NCI-H2107 treated with DMSO at 0.1 percent for 48 hours (cell line): Measurements from ENCODE around the gene MED27.

ENCODE experiments used
- DNase-seq: peaks from one replicate; lab custom pipeline; 2025; ENCODE audit not compliant: unreplicated experiment; lab: John Stamatoyannopoulos, UW

Gene MED27

DNA sequence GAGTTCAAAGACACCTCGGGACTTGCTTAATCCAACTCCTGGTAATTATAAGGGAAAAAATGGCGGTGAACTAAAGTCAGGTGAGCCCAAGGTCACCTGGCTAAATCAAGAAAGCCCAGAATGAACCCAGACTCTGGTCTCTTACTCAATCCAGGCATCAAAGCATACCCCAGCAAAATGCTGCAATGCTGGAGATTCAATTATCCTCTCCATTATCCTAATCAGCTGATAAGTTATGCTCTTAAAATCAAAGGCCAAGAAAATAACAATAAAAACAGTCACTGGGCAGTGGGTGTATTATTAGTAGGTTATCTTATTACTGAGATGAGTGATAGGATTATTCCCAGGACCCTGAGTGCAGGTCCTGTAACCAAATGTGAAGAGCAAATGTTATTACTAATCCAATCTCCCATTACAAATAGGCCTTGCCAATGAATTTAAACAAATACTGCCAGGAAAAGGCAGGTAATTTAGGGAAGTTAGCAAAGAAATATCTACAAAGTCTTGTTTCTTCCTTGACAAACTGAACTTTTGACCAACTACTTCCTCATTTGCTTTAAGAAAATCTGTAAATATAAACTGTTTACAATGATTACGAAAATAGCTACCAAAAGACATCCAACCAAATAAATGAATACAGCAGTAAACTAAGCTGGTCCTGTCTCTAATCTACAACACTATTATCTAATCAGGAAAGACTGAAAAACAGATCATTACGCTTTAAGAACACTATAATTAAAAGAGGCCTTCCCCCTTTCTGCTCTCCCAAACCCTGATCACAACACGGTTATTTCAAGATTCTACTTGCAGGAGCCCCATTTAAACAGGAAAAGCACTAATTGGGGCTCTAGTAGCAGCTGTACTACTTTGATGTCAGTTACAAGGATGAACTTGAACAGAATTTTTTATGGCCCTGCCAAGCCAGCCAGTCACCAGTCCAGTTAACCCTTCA lies 103.2 kb downstream of the MED27 start:
- DNase-seq, result no peak

DNA sequence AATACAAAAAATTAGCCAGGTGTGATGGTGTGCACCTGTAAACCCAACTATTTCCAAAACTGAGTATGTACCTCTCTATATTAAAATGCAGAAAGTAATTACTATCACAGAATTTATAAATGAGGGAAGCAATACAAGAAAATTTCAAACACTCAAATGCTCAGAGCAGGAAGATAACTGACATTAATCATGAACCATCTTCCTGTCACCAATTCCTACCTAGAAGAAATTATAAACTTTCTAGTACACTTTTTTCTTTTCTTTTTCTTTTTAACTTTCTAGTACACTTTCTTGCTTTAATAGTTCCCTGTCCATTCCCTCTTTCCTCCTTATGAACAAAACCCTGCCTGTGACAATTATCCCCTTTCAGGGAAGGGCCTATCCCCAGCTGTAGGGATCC lies 106.8 kb downstream of the MED27 start:
- DNase-seq, result no peak

DNA sequence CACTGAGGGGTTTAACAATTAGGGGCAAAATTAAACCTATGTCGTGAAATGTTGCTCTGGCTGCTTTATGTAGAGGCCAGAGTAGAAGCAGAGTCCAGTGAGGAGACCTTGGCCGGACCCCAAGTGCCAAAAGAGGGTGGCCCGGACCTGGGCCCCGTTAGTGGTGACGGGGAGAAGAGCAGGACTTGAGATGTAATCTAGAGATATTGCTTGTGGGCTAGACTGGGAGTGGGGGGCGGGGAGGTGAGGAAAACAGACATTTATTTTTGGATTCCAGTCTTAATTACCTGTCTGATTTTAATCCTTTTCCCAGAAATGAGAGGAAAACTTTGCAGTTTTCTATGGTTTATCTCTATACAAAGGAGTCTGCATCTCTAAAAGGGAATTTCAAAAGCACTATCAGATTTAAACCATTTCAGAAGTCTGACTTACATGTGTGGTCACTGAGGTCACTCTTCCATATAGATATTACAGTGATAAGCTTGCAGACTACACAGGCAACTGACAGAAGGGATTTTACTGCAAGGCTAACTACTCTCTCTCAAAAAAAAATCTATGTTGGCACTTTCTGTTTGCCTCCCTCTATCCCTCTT lies 108.1 kb downstream of the MED27 start:
- no peak for DNase-seq

DNA sequence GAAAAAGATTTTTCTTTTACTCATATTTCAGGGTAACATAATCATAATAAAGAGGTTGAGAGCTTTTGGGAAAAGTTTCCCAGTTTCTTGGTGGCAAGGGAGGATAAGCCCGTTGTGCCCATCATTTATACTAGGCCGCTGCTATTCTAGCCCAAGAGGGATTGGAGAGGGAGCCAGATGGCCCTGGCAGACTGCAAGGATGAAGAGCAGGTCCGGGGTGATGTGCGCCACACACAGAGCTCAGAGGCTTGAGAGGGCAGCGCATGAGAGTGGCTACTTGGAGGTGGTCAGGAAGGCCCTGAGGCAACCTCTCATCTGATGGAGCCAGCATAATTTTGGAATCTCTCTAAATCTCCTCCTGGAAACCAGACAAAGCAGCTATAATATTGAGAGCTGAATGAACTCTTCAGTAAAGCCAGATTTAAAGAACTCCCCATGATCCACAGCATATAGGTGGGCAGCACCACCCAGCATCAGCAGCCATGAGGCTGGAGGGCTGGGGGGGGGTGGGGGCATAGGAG lies 110.1 kb downstream of the MED27 start:
- DNase-seq, result no peak

DNA sequence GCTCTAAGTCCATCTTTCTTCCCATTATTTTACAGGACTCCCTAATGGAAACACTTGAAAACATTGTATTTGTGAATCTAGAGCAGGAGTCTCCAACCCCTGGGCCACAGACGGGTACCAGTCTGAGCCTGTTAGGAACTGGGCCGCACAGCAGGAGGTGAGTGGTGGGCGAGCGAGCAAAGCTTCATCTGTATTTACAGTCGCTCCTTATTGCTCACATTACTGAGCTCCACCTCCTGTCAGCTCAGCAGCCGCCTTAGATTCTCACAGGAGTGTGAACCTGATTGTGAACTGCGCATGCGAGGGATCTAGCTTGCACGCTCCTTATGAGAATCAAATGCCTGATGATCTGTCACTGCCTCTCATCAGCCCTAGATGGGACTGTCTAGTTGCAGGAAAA lies 111.0 kb downstream of the MED27 start:
- DNase-seq, result no peak

DNA sequence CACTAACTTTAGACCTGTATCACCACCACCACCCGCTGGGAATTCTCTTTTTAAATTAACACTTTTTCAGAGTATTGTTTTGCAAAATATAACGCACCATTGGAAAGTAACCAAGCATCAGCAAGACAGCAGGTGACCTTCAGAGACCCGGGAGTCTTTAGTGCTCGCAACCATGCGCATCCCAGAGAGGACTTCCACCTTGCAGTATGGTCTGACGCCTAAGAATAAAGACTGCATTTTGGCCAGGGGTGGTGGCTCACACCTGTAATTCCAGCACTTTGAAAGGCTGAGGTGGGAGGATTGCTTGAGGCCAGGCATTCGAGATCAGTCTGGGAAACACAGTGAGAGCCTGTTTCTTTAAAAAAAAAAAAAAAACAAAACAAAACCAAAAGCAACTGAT lies 113.8 kb downstream of the MED27 start:
- no peak for DNase-seq

DNA sequence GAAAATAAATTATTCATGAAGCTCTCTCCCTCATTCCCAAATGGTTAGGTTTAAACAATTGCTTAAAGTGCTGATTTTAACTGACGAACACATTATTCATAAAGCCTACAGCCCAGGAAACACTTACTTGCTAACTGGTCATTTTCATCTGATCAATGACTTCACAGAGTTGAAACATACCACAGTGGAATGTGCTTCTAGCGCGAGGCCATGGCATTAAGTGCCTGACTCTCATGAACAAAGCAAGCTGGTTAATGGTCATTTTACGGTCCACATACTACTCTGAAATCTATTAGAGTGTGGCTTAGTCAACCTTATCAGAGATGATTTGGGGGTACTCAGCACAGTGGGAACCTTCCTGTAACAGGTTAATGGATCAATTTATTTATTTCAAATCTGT lies 114.6 kb downstream of the MED27 start:
- no peak for DNase-seq

DNA sequence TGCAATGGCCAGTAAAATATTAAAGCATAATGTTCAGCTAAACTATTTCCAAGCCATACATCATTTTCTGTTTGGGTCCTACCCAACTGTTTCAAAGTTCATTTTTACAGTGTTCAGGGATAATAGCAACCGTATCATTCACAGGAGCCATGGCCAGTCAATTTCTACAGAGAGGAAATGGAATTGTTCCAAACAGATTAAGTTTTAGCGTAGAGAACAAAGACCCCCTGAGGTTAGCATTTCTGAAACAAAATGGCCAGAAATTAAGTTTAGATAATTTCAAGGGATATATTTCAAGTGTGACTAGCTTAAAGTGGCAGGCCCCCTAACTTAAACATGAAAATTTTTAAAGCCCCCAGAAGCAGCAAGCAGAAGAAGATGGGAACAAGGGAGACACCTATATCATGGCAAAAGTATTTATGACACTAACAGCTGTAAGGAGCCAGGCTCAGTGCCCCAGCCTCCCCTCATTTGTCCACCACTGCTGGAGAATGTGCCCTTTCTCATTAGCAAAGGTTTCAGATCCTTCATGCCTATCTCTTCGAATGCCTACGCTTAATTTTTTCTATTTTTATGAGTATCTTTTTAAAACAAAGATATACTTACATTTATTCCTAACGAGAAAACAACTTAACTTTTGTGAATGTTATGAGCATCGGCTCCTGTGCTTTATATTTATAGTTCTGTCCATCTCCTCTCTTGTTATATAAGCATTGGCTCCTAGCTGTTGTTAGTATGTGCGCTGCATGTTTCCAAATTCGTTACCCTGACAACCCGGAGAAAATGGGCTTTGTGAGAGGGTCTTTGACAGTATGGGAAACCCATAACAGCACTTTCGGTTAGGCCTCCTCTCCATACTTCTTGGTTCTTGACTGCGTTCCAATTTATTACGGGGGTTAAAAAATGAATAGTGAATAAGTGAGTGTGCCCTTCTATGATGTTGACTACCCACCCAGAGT lies 116.3 kb downstream of the MED27 start:
- no peak for DNase-seq

DNA sequence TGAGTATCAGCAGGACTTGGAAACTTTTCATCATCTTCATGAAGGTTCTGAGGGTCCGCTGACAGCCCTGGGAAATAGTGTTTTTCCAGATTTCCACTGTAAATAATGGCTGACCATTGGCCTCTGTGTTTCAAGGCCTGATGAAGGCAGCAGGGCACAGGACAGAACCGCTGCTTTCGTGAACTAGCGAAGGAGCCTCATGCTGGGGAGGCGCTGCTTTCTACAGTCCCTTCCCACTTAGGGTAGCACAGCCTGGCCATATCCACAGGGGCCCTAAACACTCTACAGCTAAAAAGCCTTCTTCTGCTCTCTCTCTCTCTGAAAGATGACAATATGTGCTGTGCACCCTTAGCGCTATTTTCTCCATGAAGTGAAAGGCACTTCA lies 118.2 kb downstream of the MED27 start:
- no peak for DNase-seq

DNA sequence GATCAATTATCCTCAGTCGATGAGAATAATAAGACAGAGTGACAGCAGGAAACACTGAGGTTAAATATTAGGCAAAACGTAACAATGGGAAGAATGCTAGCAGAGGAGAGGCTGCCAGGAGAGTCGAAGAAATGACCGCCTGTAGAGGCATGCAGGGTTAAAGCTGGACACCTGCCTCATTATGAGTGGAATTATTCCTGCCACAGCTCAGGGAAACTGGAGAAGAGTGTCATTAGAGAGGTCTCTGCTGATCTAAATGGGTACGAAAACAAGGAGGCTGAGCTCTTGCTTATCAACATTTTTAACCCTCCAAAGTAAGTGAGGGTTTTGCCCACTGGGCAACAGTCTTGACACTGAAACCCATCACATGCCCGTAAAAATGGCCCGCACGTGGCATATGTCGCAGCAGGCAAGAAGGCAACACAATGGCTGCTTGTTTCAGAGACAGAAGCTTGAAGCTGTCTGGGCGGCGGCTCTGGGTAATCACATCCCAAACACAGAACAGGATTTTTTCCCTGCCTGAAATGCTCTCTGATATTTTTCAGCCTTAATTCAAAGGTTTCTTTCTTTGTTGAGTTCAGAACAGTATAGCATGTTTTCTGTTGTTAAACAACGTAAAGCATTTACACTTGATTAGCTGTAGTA lies 118.7 kb downstream of the MED27 start:
- no peak for DNase-seq

DNA sequence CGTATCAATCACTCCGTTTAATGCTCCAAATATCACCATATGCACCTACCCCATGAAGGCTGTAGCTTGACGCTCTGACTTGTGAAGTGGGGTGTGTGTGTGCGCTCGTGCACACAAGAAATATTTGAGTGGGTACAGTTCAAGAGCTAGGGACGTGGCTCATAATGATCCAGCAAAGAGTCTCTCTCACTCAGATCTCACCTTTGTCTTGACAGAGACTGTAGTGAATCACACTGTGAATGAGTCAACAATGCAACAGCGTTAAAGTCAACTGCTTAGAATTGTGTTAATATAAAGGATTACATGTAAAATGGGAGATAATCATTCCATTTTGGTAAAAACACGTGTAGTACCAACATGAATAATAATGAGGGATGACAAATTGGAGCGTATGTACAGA lies 119.4 kb downstream of the MED27 start:
- no peak for DNase-seq

DNA sequence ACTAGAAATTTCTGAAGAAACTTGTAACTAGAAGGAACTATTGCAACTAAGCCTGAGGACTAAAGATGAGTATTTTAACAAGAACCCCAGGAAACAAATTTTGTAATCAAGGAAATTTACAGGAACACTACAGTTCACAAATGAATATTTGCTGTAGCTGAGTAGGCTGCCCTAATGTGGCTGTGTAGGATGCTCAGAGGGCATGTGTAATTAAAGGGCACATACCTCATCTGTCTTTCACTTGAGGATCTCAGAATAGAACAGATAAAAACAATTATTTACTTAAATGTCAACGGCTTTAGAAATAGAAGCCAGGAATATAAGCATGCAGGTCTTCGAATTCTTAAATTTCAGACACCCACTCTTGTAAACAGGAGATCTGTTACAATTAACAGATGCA lies 119.8 kb downstream of the MED27 start:
- DNase-seq, result no peak

DNA sequence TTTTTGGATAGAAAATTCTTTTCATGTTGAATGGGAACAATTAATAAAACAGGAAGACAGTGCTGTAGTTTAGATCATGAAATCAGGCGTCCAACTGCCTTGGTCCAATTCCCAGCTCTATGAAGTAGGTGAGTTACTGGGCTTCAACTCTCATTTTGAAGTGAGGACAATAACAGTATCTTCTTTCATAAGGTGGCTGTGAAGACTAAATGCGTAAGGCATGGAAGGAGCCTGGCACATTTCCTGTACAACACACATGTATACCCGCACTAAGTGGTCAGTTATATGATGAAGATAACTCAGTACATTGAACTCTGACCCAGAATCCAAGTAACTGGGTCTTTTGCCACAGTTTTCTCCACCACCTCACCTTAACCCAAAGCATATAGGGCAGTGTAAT lies 120.6 kb downstream of the MED27 start:
- no peak for DNase-seq

DNA sequence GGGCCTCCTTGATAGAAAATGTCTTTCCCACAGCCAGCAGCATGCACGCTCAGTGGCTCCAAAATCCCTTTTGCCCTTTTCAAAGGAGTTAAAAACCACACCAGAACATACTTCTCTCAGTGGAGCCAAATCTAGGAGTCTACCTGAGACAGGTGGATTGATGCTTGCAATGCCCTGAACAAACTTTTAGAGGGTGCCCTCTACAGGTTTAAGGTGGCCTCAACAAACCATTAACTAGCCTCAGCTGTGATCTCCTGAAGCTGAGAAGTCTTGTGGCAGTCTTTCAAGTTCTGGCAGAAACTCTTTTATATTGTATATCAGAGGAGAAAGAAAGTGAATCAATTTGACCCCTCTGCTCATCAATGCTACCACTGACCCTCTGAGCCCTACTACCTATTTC lies 125.4 kb downstream of the MED27 start:
- peak; percentile 5 for DNase-seq

DNA sequence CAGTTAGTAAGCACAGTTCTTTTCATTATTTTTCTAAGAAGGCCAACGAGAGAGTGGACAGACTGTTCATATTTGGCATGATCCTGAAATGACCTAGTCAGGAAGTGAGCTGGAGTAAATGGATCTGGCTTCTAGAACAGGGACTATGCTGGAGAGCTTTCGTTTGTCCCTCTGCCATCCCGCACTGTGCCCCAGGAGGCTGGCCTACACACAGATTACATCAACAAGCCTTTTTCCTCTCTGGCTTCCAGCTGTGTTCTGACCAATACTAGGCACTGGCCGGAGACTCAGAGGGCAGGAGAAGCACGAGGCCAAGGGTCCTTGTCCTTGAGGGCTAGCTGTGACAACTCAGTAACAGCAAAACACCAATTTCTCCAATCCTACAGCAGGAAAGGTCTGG lies 127.8 kb downstream of the MED27 start:
- DNase-seq, result no peak

DNA sequence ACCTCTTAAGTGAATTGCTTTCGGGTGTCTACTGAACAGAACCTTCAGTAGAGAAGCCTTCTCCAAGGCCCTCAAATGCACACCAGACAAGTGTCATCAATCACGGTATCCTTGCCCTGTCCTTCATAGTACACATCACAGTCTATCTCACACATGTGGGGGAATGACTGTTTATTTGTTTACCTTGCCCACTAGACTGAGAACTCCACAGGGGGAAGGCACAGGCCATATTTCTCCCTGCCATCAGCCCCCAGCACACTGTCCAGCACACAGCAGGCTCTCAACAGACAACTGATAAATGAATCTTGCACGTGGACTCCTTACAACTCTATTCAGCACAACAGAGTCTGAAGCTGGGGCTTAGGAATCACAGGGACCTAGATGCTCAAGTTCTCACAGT lies 128.5 kb downstream of the MED27 start:
- no peak for DNase-seq

DNA sequence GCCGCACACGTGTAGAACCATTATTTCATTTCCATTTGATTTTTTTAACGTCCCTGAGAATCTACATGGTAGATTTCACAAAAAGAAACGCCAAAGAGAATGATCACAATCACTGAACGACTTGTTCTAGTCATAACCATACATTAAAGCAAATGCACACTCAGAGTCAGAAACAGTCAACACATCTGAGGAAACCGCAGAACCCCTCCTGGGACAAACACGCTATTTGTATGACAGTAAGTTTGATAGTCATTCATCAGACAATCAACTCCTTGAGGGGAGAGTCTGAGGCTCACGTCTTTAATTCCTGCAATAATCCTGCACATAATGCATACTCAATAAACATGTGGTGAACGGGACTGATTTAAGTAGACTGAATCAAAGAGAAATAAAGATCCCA lies 129.2 kb downstream of the MED27 start:
- DNase-seq, result no peak

DNA sequence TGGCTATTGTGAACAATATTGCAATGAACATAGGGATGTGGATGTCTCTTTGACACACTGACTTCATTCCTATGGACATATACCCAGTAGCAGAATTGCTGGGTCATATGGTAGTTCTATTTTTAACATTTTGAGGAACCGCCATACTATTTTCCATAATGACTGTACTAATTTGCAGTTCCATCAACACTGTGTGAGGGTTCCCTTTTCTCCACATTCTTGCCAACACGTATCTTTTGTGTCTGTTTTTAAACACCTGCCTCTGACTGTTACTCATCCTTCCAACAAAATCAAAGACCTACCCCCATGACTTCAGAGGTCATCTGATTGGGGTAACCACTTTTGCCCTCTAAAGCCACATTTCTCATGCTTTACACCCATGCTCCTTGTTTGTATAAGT lies 133.5 kb downstream of the MED27 start:
- no peak for DNase-seq

DNA sequence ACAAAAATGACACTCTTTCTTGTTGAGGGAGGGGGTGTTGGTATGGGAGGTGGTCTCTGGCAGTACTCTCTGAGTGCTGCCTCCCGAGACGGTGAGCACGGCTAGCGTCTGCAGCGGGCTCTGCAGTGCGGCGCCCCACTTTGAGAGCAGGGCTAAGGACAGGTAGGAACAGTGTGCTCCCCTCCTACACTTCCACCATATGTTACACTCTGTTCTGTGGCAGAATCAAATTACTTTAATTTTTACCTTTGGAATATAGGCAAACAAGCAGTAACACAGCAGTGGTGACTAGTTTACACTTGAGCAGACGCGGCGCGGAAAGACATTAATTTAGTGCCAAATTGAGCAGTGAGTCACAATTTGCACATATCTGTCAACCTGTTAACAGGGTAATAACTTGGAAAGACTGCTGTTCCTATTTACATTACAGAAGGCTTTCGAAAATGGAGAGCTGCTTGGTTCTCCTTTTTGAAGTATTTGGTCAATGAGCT lies 136.3 kb downstream of the MED27 start:
- DNase-seq, result peak; percentile 28

DNA sequence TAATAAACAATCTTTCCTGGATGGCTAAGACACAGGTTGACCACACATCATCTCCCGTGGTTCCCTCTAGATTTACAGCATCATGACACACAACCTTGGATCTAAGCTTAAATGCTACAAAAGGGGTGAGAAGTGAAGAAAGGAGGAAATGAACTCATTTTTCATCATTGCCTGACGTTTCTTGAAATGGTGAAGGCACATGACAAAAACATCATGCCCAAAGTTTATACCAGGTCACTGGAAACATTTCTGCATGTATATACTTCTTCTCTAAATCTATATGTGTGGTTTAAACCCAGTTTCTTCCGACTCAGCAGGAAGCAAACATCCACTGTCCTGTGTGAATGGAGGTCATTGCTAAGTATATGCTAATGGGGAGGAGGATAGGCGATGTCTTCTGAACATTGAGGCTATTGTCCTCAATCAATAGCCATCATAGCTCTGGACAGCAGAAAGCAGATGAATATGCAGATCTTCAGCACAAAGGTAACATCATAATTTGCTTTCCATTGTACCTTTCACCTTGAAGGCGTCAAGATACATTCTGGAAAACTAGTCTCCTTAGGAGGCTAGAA lies 137.4 kb downstream of the MED27 start:
- DNase-seq, result no peak
